Measurements from ENCODE around the gene STAT3. TPM values are rescaled to one million over a fixed set of nuclear protein-coding genes. Genes with fewer than 3 reads are reported as not detected.
"Not testable (repeated sequence)": the region's sequence is repeated elsewhere in the genome, so short reads cannot be mapped to it uniquely, and the experiment has no call there.

STAT3 gene
- total and polyA plus RNA-seq, 2 donors (not counting 3 experiments of a cell fraction or from before 2014, with no cell fraction given): 59.1 to 124 TPM

- dilution Hi-C loops (cut with MboI; ENCODE audit: extremely low pct_ligation_motif_present, low sequenced_read_pairs) (no loop called here), intact Hi-C loops (cut with micrococcal nuclease) (no loop called here)
- ChIA-PET CTCF (interaction anchor here (0.8 to 2.2 kb wide), 9 partner anchors 8 to 177 kb away, joined by 3 to 6 read pairs (median 4); partner anchors contain the start of gene STAT3), POLR2A (interaction anchor here (1.3 kb wide), 1 partner anchor 11 kb away, joined by 4 read pairs; the partner anchor contains the start of gene STAT3)
- no peak overlapping the region for H2AFZ ChIP-seq (ENCODE audit: low read depth, low read length)
- H3K4me1 ChIP-seq (ENCODE audit: control insufficient read depth, extremely low read depth, insufficient read depth, low read length): peaks cover 10% of the 10 kb centered on the region
- H3K9ac ChIP-seq (replicated peaks; ENCODE audit: extremely low read depth, insufficient read depth, low read length): no peak overlapping the region
- TF ChIP-seq POLR2AphosphoS5 (IDR thresholded peaks at IDR 0.05; ENCODE audit: insufficient read depth, low read depth, low read length) (no peak), CTCF (IDR thresholded peaks at IDR 0.05; ENCODE audit: extremely low read depth in 1 of 2, insufficient read depth in 1 of 2, low read depth in 1 of 2, low read length in 2 of 2) (no peak), EZH2 (IDR thresholded peaks at IDR 0.05; ENCODE audit: borderline replicate concordance, low read depth, low read length, severe bottlenecking) (no peak), JUN (IDR thresholded peaks at IDR 0.05; ENCODE audit: borderline replicate concordance, insufficient read depth, insufficient read length, low read depth) (no peak), MYC (IDR thresholded peaks at IDR 0.05; ENCODE audit: low read depth, low read length) (no peak), POLR2A (IDR thresholded peaks at IDR 0.05; ENCODE audit: low read depth, low read length) (no peak), FOS (IDR thresholded peaks at IDR 0.05; ENCODE audit: borderline replicate concordance, insufficient read depth, low read length) (no peak)
- TF ChIP-seq, protein P1, sequence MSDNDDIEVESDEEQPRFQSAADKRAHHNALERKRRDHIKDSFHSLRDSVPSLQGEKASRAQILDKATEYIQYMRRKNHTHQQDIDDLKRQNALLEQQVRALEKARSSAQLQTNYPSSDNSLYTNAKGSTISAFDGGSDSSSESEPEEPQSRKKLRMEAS (IDR thresholded peaks at IDR 0.05; ENCODE audit: insufficient read depth, insufficient read length): no peak
- no peak overlapping the region for H3K27ac ChIP-seq (ENCODE audit: insufficient read depth, low read depth, low read length)
- no peaks in the 10 kb centered on the region for H3K9me1 ChIP-seq (replicated peaks; ENCODE audit: control insufficient read depth, extremely low read depth, insufficient read depth, low read length)
- H3K27me3 ChIP-seq (ENCODE audit: control insufficient read depth in 2 of 2, insufficient read depth in 2 of 2, low read length in 2 of 2): no peaks in the 10 kb centered on the region
- H3K4me2 ChIP-seq (ENCODE audit: insufficient read depth, low read length): no peak overlapping the region
- FAIRE-seq (no peak), DNase-seq (ENCODE audit: low read depth, low spot score) (no peak)
- BruUV-seq (replicated peaks): no TSS peak
- H3K4me3 ChIP-seq (replicated peaks in 1 of 3; ENCODE audit: insufficient read depth in 1 of 3, low read depth in 1 of 3, low read length in 3 of 3): no peak overlapping the region
- peaks cover 21% of the 10 kb centered on the region for H3K79me2 ChIP-seq (ENCODE audit: control insufficient read depth, insufficient read depth, low read length)
- H4K20me1 ChIP-seq (replicated peaks; ENCODE audit: control insufficient read depth, extremely low read depth, insufficient read depth, low read length): no peaks in the 10 kb centered on the region
- peaks cover 7 to 17% of the 10 kb centered on the region in 2 experiments for H3K36me3 ChIP-seq (ENCODE audit: control insufficient read depth in 2 of 2, extremely low read depth in 1 of 2, insufficient read depth in 2 of 2, low read length in 2 of 2)
- H3K9me3 ChIP-seq (replicated peaks; ENCODE audit: control insufficient read depth, insufficient read depth, low read length): no peaks in the 10 kb centered on the region
Measured at GRCh38 chr17:42399121-42399520, 10.9 kb upstream of the STAT3 start.

- H3K4me2 ChIP-seq (ENCODE audit: insufficient read depth, low read length); H3K36me3 ChIP-seq (ENCODE audit: control insufficient read depth in 2 of 2, extremely low read depth in 1 of 2, insufficient read depth in 2 of 2, low read length in 2 of 2); H3K4me1 ChIP-seq (ENCODE audit: control insufficient read depth, extremely low read depth, insufficient read depth, low read length); BruUV-seq (replicated peaks); DNase-seq (ENCODE audit: low read depth, low spot score); H3K9me3 ChIP-seq (replicated peaks; ENCODE audit: control insufficient read depth, insufficient read depth, low read length); H3K27ac ChIP-seq (ENCODE audit: insufficient read depth, low read depth, low read length); H3K27me3 ChIP-seq (ENCODE audit: control insufficient read depth in 2 of 2, insufficient read depth in 2 of 2, low read length in 2 of 2); H3K9me1 ChIP-seq (replicated peaks; ENCODE audit: control insufficient read depth, extremely low read depth, insufficient read depth, low read length); H4K20me1 ChIP-seq (replicated peaks; ENCODE audit: control insufficient read depth, extremely low read depth, insufficient read depth, low read length); H3K4me3 ChIP-seq (replicated peaks in 1 of 3; ENCODE audit: insufficient read depth in 1 of 3, low read depth in 1 of 3, low read length in 3 of 3); H2AFZ ChIP-seq (ENCODE audit: low read depth, low read length); H3K79me2 ChIP-seq (ENCODE audit: control insufficient read depth, insufficient read depth, low read length); intact Hi-C loops (cut with micrococcal nuclease); FAIRE-seq; dilution Hi-C loops (cut with MboI; ENCODE audit: extremely low pct_ligation_motif_present, low sequenced_read_pairs); H3K9ac ChIP-seq (replicated peaks; ENCODE audit: extremely low read depth, insufficient read depth, low read length): not testable (repeated sequence)
- CTCF ChIA-PET: interaction anchor here (0.6 to 4.0 kb wide), 3 partner anchors 11 to 570 kb away, joined by 3 to 15 read pairs (median 4); no protein-coding TSS in a partner anchor
- POLR2A ChIA-PET: interaction anchor here (0.6 kb wide), 1 partner anchor 11 kb away, joined by 6 read pairs; no protein-coding TSS in a partner anchor
Measured at GRCh38 chr17:42395601-42396000, 7.4 kb upstream of the STAT3 start.
